Endothelial cell of umbilical vein (primary cell): ENCODE data around the gene ANKRD36C.
"Not testable (repeated sequence)": the region's sequence is repeated elsewhere in the genome, so short reads cannot be mapped to it uniquely, and the experiment has no call there.

ENCODE experiments used
- CTCF ChIP-seq, 2 donors: IDR thresholded peaks; 1 replicate in 1 of 2; 2 replicates in 1 of 2; pipeline ENCODE4 v1.5.1; 2011; ENCODE audit warnings: low read length in 2 of 2, mild to moderate bottlenecking in 2 of 2, moderate library complexity in 2 of 2, control low read depth in 1 of 2, inconsistent platforms in 1 of 2, low read depth in 1 of 2; ENCODE audit not compliant: insufficient read depth in 1 of 2; ENCODE audit errors: extremely low read depth in 1 of 2
- POLR2AphosphoS5 ChIP-seq: IDR thresholded peaks from 2 replicates; pipeline ENCODE4 v1.6.1; 2012; ENCODE audit warnings: low read depth, mild to moderate bottlenecking, control low read depth, low read length, moderate library complexity; ENCODE audit not compliant: insufficient read depth

- TF ChIP-seq CTCF (IDR thresholded peaks at IDR 0.05; ENCODE audit: extremely low read depth in 1 of 2, insufficient read depth in 1 of 2, low read depth in 1 of 2, low read length in 2 of 2); POLR2AphosphoS5: not testable (repeated sequence)
Measured at GRCh38 chr2:95788642-95789041, 203.0 kb downstream of the ANKRD36C start.
